ENCODE data around the gene ATXN7.
A peak's percentile ranks its signal among the peaks of the same experiment; 100 is the strongest.

Gene ATXN7

GRCh38 chr3:63892773-63893352 lies 29.2 kb downstream of the ATXN7 start:
- Mint-ChIP-seq H3K4me3 (no peak overlapping the region), H3K36me3 (ENCODE audit: low read depth) (peaks cover 5% of the 10 kb centered on the region), H3K4me1 (peaks cover 14% of the 10 kb centered on the region), H3K27ac (no peak overlapping the region), H3K9me3 (no peaks in the 10 kb centered on the region), H3K27me3 (ENCODE audit: low read depth, poor library complexity) (no peaks in the 10 kb centered on the region)
- no peak for DNase-seq
- TF ChIP-seq, protein P1, sequence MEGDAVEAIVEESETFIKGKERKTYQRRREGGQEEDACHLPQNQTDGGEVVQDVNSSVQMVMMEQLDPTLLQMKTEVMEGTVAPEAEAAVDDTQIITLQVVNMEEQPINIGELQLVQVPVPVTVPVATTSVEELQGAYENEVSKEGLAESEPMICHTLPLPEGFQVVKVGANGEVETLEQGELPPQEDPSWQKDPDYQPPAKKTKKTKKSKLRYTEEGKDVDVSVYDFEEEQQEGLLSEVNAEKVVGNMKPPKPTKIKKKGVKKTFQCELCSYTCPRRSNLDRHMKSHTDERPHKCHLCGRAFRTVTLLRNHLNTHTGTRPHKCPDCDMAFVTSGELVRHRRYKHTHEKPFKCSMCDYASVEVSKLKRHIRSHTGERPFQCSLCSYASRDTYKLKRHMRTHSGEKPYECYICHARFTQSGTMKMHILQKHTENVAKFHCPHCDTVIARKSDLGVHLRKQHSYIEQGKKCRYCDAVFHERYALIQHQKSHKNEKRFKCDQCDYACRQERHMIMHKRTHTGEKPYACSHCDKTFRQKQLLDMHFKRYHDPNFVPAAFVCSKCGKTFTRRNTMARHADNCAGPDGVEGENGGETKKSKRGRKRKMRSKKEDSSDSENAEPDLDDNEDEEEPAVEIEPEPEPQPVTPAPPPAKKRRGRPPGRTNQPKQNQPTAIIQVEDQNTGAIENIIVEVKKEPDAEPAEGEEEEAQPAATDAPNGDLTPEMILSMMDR (IDR thresholded peaks at IDR 0.05), result no peak

GRCh38 chr3:63895422-63896189 lies 31.9 kb downstream of the ATXN7 start:
- TF ChIP-seq, protein P1 (IDR thresholded peaks at IDR 0.05), result no peak

GRCh38 chr3:63896332-63897030 lies 32.8 kb downstream of the ATXN7 start:
- H3K27me3 Mint-ChIP-seq (ENCODE audit: low read depth, poor library complexity), result no peaks in the 10 kb centered on the region

More at GRCh38 chr3:63895422-63896189, 31.9 kb downstream of the ATXN7 start:
- H3K4me1 Mint-ChIP-seq, result peaks cover 14% of the 10 kb centered on the region
- H3K9me3 Mint-ChIP-seq, result no peaks in the 10 kb centered on the region
- H3K27ac Mint-ChIP-seq, result peak overlapping the region; percentile 50
- no peak for DNase-seq
- H3K4me3 Mint-ChIP-seq, result no peak overlapping the region
- H3K27me3 Mint-ChIP-seq (ENCODE audit: low read depth, poor library complexity), result no peaks in the 10 kb centered on the region
- peaks cover 23% of the 10 kb centered on the region for H3K36me3 Mint-ChIP-seq (ENCODE audit: low read depth)

GRCh38 chr3:63900010-63900409 lies 36.3 kb downstream of the ATXN7 start:
- Mint-ChIP-seq H3K27ac (no peak overlapping the region), H3K4me3 (no peak overlapping the region), H3K4me1 (peaks cover 9% of the 10 kb centered on the region), H3K9me3 (no peaks in the 10 kb centered on the region), H3K36me3 (ENCODE audit: low read depth) (peaks cover 45% of the 10 kb centered on the region), H3K27me3 (ENCODE audit: low read depth, poor library complexity) (peaks cover 3% of the 10 kb centered on the region)
- no peak for DNase-seq
- TF ChIP-seq, protein P1 (IDR thresholded peaks at IDR 0.05), result no peak

More at GRCh38 chr3:63896332-63897030, 32.8 kb downstream of the ATXN7 start:
- TF ChIP-seq, protein P1 (IDR thresholded peaks at IDR 0.05), result no peak
- no peak for DNase-seq
- Mint-ChIP-seq H3K27ac (no peak overlapping the region), H3K4me3 (no peak overlapping the region), H3K4me1 (peaks cover 14% of the 10 kb centered on the region), H3K9me3 (no peaks in the 10 kb centered on the region), H3K36me3 (ENCODE audit: low read depth) (peaks cover 27% of the 10 kb centered on the region)

GRCh38 chr3:63900459-63900858 lies 36.8 kb downstream of the ATXN7 start:
- H3K4me3 Mint-ChIP-seq, result no peak overlapping the region
- H3K27me3 Mint-ChIP-seq (ENCODE audit: low read depth, poor library complexity), result peaks cover 3% of the 10 kb centered on the region
- H3K36me3 Mint-ChIP-seq (ENCODE audit: low read depth), result peaks cover 45% of the 10 kb centered on the region
- peaks cover 5% of the 10 kb centered on the region for H3K4me1 Mint-ChIP-seq
- TF ChIP-seq, protein P1 (IDR thresholded peaks at IDR 0.05), result no peak
- H3K27ac Mint-ChIP-seq, result no peak overlapping the region
- no peaks in the 10 kb centered on the region for H3K9me3 Mint-ChIP-seq
- DNase-seq, result no peak

All from nephron progenitor cell (in vitro differentiated cells).